ES-I3 (cell line): Measurements from ENCODE around the gene OXSR1.

Experiments
- H3K36me3 ChIP-seq: 2 replicates; pipeline ENCODE4 v1.6.1; 2013; ENCODE audit warnings: mild to moderate bottlenecking, low read length, control low read depth, moderate library complexity; ENCODE audit not compliant: insufficient read depth
- H3K4me1 ChIP-seq: 2 replicates; pipeline ENCODE4 v1.6.1; 2013; ENCODE audit warnings: mild to moderate bottlenecking, control low read depth, low read length; ENCODE audit not compliant: insufficient read depth
- H3K9ac ChIP-seq: 2 replicates; pipeline ENCODE4 v1.6.1; 2013; ENCODE audit warnings: low read depth, mild to moderate bottlenecking, low read length, moderate library complexity
- H3K9me3 ChIP-seq: 2 replicates; pipeline ENCODE4 v1.6.1; 2013; ENCODE audit warnings: mild to moderate bottlenecking, low read length, moderate library complexity; ENCODE audit not compliant: control insufficient read depth, insufficient read depth

The OXSR1 gene

GRCh38 chr3:38265604-38266307, 100.4 kb downstream of the OXSR1 start, which contains the start of gene SLC22A13:
SLC22A13 (plus strand) TSS chr3:38265812; CDS start chr3:38265861, 49 bp downstream.
- no peaks in the 10 kb centered on the region for H3K36me3 ChIP-seq
- H3K4me1 ChIP-seq, result peaks cover 5% of the 10 kb centered on the region
- no peak within 1 kb of the TSS for H3K9ac ChIP-seq
- H3K9me3 ChIP-seq, result no peaks in the 10 kb centered on the region

GRCh38 chr3:38266810-38267209, 101.5 kb downstream of the OXSR1 start:
- H3K9me3 ChIP-seq, result no peaks in the 10 kb centered on the region
- no peaks in the 10 kb centered on the region for H3K36me3 ChIP-seq
- H3K9ac ChIP-seq, result no peak overlapping the region
- peaks cover 5% of the 10 kb centered on the region for H3K4me1 ChIP-seq

- H3K9ac ChIP-seq, result no peak overlapping the region
- H3K36me3 ChIP-seq, result no peaks in the 10 kb centered on the region
- no peaks in the 10 kb centered on the region for H3K9me3 ChIP-seq
- peaks cover 5% of the 10 kb centered on the region for H3K4me1 ChIP-seq
Observed at GRCh38 chr3:38267662-38268061, 102.3 kb downstream of the OXSR1 start.

- no peaks in the 10 kb centered on the region for H3K9me3 ChIP-seq
- no peaks in the 10 kb centered on the region for H3K36me3 ChIP-seq
- no peak overlapping the region for H3K9ac ChIP-seq
- H3K4me1 ChIP-seq, result peaks cover 5% of the 10 kb centered on the region
Observed at GRCh38 chr3:38268087-38268486, 102.8 kb downstream of the OXSR1 start.

GRCh38 chr3:38268522-38268921, 103.2 kb downstream of the OXSR1 start:
- Histone ChIP-seq H3K9ac (no peak overlapping the region), H3K4me1 (peaks cover 5% of the 10 kb centered on the region), H3K36me3 (no peaks in the 10 kb centered on the region), H3K9me3 (no peaks in the 10 kb centered on the region)

- Histone ChIP-seq H3K4me1 (peaks cover 5% of the 10 kb centered on the region), H3K9ac (no peak overlapping the region), H3K36me3 (no peaks in the 10 kb centered on the region), H3K9me3 (no peaks in the 10 kb centered on the region)
Observed at GRCh38 chr3:38270606-38271005, 105.3 kb downstream of the OXSR1 start.

DNA sequence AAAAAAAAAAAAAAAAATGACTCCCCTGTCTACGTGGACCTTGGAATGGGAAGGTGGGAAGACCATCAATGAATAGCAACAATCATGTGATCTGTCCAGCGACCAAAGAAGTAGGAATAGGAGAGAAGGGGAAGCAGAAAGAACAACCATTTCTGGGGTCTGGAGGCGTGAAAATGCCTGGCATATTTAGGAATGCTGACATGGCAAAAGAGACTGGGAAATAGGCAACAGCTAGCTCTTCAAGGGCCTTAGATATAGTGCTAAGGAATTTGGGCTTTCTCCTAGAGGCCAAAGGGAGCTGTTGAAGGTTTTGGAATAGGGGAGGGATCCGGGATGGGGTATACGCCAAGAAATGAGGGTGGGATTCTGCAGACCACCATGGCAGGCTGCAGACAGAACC, 106.2 kb downstream of the OXSR1 start:
- peaks cover 5% of the 10 kb centered on the region for H3K4me1 ChIP-seq
- no peaks in the 10 kb centered on the region for H3K9me3 ChIP-seq
- H3K36me3 ChIP-seq, result no peaks in the 10 kb centered on the region
- no peak overlapping the region for H3K9ac ChIP-seq

GRCh38 chr3:38274864-38275649, 109.7 kb downstream of the OXSR1 start:
- Histone ChIP-seq H3K36me3 (no peaks in the 10 kb centered on the region), H3K9ac (no peak overlapping the region), H3K9me3 (no peaks in the 10 kb centered on the region), H3K4me1 (no peaks in the 10 kb centered on the region)

GRCh38 chr3:38275658-38276057, 110.3 kb downstream of the OXSR1 start:
- H3K4me1 ChIP-seq, result no peaks in the 10 kb centered on the region
- no peaks in the 10 kb centered on the region for H3K36me3 ChIP-seq
- no peaks in the 10 kb centered on the region for H3K9me3 ChIP-seq
- H3K9ac ChIP-seq, result no peak overlapping the region

DNA sequence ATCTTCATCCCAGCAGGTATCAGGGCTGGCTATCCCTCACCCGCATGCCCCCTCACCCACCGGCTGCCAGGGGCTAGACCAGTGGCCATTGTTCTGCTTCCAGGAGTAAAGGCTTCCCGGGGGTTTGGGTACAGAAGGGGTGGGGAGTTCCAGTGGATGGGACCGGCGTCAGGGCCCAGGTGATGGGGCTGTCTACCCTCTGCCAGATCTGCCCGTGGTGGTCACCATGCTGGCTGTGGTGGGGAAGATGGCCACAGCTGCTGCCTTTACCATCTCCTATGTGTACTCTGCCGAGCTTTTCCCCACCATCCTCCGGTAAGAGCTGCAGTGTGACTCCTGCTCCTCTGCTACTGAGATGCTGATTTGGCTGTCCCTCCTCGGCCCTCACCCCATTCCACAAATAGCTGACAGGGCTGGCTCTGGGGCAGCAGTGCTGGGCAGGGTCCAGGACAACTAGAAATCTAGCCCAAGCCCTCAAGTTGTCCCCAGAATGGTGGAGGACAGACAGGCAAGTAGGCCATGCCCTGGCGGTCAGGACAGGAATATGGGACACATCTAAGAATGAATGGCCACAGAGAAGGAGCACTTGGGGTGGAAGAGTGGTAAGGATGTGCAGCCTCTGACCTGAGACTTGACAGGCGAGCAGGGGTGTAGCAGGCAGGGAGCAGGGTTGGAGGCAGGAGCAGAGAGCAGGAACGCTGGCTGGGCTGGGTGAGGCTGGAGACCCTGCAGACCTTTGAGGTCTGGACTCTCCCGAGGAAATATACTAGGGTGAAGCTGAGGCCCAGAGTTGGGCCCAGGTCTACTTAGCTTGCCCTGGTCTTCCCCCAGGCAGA, 111.0 kb downstream of the OXSR1 start:
- Histone ChIP-seq H3K9ac (no peak overlapping the region), H3K36me3 (no peaks in the 10 kb centered on the region), H3K9me3 (no peaks in the 10 kb centered on the region), H3K4me1 (no peaks in the 10 kb centered on the region)

DNA sequence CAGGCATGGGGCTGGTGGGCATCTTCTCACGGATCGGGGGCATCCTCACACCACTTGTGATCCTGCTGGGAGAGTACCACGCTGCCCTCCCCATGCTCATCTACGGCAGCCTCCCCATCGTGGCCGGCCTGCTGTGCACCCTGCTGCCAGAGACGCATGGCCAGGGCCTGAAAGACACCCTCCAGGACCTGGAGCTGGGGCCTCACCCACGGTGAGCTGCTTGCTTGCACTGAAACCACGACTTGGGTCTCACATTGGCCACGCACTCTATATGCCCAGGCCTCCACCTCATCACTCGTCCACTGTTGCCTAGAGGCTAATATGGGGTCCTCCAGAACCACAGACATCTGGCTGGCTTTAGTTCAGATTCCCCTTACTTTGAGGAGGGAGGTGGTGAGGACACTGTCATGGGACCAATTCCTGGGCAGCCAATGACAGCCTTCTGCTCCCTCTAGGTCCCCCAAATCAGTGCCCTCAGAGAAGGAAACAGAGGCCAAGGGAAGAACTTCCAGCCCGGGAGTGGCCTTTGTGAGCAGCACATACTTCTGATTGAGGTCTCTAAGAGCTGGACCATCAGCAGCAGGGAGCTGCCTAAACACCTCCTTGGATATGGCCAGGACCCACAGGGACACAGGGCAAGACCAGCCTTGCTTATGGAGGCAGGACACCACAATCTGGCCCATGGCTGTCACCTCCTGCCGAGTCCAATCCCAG, 111.7 kb downstream of the OXSR1 start:
- Histone ChIP-seq H3K4me1 (no peaks in the 10 kb centered on the region), H3K9ac (no peak overlapping the region), H3K9me3 (no peaks in the 10 kb centered on the region), H3K36me3 (no peaks in the 10 kb centered on the region)

DNA sequence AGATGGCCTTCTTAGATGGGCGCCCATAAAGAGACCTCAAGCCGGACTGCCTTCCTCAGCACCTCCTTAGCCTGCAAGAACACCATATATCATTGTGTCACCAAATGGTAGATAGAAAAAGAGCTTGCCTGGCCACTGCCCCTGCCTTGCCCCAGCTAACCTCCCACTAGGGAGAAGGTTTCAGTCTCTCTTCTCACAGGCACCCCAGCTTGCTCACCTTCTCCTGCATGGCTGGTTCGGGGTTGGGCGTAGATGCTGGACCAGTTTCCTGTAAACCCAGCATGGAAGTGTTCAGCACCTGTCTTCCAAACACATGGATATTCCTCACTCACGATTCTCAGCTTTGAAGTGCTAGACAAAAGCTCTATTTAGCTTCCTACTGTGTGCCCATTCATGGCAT, 113.5 kb downstream of the OXSR1 start:
- H3K9me3 ChIP-seq, result no peaks in the 10 kb centered on the region
- H3K4me1 ChIP-seq, result no peaks in the 10 kb centered on the region
- H3K36me3 ChIP-seq, result no peaks in the 10 kb centered on the region
- no peak overlapping the region for H3K9ac ChIP-seq

DNA sequence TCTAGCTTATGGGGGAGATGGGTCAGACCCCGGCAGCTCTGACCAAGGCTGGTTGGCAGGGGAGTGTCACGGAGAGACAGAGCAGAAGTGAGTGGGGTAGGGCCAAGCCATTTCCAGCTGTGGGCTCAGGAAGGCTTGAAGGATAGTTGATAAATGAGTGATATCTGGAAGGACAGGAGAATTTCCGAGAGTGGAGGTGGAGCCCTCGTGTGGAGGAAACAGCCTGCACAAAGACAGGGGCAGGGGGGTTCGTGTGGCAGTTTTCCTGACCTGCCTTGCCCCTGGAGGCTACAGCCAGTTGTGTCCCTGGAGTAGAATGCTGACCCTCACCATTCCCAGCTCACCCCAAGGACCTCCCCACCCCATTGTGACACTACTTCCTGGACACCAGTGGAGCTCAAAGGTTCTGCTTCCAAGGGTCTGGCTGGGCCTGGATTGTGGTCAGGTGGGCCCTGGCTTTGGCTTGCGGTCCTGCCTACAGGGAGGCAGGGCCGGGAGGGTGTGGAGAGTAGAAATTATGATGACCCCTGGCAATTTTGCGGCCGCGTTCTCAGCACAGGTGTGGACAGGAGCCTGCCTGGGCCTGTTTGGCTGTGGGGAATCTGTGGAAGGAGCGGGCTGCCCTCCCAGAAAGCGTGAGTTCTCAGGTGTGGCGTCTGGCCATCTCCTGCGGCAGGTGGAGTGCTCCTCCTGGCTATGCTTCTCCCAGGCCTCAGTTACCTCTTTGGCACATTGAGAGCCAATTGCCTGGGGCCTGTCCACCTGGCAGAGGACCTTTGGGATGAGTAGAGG, 116.8 kb downstream of the OXSR1 start, which contains the start of gene SLC22A14:
SLC22A14 (plus strand) TSS at position 400 of the 792 bp plus-strand sequence. CDS start 23,733 bp downstream, outside the sequence.
- no peaks in the 10 kb centered on the region for H3K4me1 ChIP-seq
- no peaks in the 10 kb centered on the region for H3K9me3 ChIP-seq
- no peak within 1 kb of the TSS for H3K9ac ChIP-seq
- H3K36me3 ChIP-seq, result no peaks in the 10 kb centered on the region
